Activated T-cell treated with anti-CD3 and anti-CD28 coated beads, Interleukin-2, amount 50 U/mL, for 4 hours (primary cell): ENCODE results near the gene NXPH4. TPM values are rescaled to one million over a fixed set of nuclear protein-coding genes. Genes with fewer than 3 reads are reported as not detected.

ENCODE experiments used
- ATAC-seq, 2 donors: fragments of 200-7000 bp; cut with Tn5 transposase; one replicate each; pipeline ENCODE4 v1.10.0; 2021
- DNase-seq: peaks from one replicate; pipeline ENCODE4 v3.0.0-alpha.2; 2020
- H3K27me3 Mint-ChIP-seq: one replicate; pipeline ENCODE4 v1.8.0; 2021; ENCODE audit warnings: low read depth, mixed read lengths
- H3K36me3 Mint-ChIP-seq: one replicate; pipeline ENCODE4 v1.8.0; 2022; ENCODE audit warnings: mixed read lengths; ENCODE audit not compliant: insufficient read depth
- H3K4me1 Mint-ChIP-seq: one replicate; pipeline ENCODE4 v1.8.0; 2021; ENCODE audit warnings: low read depth, mixed read lengths
- H3K4me3 Mint-ChIP-seq: one replicate; pipeline ENCODE4 v1.8.0; 2021; ENCODE audit warnings: mild to moderate bottlenecking, moderate library complexity, mixed read lengths
- H3K9me3 Mint-ChIP-seq: one replicate; pipeline ENCODE4 v1.8.0; 2021; ENCODE audit warnings: mixed read lengths
- total RNA-seq, 3 donors: library from RNA; stranded (reverse); gene quantifications; one replicate each; pipeline ENCODE4 v1.2.1, GENCODE V29; 2021

The NXPH4 gene
- total RNA-seq, 3 donors from 2014 or later: 0.20 to 0.24 TPM; not detected in 1

DNA sequence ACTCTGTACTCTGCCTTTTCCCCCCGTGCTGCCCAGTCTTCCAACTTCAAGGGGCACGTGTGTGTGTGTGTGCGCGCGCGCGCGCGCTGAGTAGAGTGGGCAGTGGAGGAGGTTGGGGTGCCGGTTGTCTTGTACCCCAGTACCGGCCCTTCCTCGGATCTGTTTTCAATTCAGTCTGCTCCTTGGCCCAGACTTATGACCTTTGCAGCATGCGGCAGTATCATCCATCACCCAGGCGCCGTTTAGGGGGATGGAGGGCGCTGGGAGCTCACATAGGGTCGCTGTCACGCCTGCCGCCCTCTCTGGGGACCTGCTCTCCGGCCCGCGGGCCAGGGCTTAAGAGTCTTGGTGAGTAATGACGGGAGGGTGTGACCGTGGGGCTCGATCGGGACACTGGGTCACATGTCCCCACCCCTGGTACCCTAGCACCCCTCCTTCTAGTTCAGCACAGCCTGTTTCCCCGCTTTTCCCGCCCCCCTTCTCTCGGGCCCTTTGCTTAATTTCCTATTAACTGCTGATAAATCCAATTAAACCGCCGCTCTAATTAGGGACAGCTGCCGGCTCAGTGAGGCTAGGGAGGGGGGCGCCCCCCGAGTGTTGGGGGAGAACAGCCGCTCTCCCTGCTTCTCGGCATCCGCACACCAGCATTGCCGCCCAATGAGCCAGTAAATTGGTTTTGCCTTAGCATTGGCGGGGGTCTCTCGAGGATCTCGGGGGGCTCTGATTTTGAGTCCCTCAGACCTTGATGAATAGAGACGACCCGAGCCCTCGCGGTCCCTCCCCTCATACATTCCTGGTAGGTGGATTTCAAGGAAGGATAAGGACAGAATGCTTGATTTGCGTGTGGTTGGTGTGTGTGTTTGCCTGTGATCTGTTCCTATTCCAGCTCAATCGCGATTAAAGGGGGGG, 25.1 kb downstream of the NXPH4 start:
- H3K36me3 Mint-ChIP-seq: peaks cover 3% of the 10 kb centered on the region
- H3K27me3 Mint-ChIP-seq: peaks cover 49% of the 10 kb centered on the region
- ATAC-seq (no peak), DNase-seq (no peak)
- peak overlapping the region; percentile 50 for H3K4me3 Mint-ChIP-seq
- H3K4me1 Mint-ChIP-seq: peaks cover 59% of the 10 kb centered on the region
- H3K9me3 Mint-ChIP-seq: no peaks in the 10 kb centered on the region

DNA sequence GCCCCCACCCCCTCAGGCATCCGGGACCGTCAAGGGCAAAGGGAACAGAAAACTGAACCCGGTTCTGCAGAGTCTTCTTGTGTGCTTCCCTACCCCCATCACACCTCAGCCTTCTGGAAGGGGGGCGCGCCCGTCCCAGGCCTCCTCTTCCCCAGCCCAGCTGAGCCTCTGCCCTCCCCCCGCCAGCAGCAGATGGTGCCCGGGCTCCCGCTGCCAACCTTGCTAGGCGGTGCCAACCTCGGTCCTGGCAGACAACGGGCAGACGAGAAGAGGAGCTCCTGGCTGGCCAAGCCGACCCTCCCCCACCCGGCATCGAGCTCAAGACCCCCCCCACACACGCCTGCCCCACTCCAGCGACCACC, 25.7 kb downstream of the NXPH4 start:
- Mint-ChIP-seq H3K4me1 (peaks cover 52% of the 10 kb centered on the region), H3K9me3 (no peaks in the 10 kb centered on the region), H3K27me3 (peaks cover 44% of the 10 kb centered on the region), H3K36me3 (peaks cover 5% of the 10 kb centered on the region), H3K4me3 (peak overlapping the region; percentile 50)
- DNase-seq (no peak), ATAC-seq (no peak)

DNA sequence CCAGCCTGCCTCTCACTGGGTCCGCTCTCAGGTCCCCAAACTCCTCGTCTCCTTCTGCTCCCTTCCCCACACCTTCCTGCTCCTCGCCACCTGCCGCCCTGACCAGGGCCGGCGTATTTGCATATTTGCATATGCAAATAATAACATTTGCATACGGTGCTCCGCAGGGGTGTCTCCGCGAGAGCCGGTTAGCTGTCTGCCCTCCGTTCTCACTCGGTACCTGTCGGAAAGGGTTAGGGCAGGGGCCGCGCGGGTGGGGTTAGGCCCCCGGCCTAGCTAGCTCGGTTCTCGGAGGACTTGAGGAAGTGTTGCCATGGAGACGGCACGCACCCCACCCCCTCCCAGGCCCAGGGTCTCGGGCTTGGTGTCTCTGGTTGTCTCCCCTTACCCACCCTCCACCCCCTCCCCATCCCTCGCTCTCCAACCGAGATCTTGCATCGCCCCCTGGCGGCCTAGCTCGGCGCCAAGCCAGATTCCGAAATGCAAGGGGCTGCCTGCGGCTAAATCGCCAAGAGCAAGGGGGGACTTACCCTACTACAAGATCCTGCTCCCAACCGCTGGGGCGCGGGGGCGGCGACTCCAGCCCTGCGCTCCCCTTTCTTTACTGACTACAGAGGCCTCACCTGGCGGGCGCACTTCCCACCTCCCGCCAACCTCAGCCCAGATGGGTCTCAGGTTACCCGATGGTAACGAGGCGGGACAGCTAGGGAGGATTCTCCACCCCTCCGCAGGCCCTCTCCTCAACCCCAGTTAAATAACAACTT, 26.3 kb downstream of the NXPH4 start:
- peak overlapping the region; percentile 61 for H3K4me3 Mint-ChIP-seq
- H3K4me1 Mint-ChIP-seq: peaks cover 49% of the 10 kb centered on the region
- DNase-seq: peak; percentile 71
- no peak for ATAC-seq
- H3K27me3 Mint-ChIP-seq: peaks cover 40% of the 10 kb centered on the region
- H3K36me3 Mint-ChIP-seq: peaks cover 5% of the 10 kb centered on the region
- no peaks in the 10 kb centered on the region for H3K9me3 Mint-ChIP-seq

DNA sequence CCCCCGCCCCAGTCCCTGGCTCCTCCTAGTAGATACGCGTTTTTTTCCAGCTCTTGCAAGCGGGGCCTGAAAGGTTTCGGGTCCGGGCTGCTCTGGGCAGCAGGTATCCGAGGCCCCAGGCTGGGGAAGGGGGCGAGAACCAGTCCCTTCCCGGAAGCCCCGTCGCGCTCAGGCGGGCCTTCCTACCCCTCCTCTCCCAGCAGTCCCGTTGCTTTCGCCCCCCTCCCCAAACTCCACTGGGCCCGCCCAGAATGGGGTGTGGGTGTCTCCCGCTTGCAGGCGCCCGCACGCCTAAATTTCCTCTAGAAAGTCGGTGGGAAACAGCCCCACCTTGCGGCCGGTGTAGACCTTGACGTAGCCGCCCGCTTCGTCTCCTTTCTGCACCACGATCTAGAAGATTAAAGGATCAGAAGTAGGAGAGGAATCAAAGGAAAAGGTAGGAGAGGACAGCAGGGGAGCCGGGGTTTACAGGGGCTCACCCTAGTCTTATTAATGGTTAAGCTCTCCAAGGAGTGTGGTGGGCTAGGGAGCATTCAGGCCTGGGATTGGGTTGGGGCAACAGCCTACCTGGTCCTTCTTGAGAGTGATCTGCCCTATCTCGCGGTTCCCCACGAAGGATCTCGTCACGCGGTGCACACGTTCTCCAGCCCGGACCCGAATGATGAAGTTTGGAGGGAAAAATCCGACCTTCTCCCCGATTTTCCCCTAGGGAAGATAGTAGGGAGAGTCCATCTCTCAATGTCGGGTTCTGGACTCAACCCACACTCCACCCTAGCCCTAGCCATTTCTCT, 27.1 kb downstream of the NXPH4 start:
- DNase-seq (peak; percentile 77), ATAC-seq (peak; percentile 16 to 29)
- Mint-ChIP-seq H3K36me3 (peaks cover 5% of the 10 kb centered on the region), H3K9me3 (no peaks in the 10 kb centered on the region), H3K4me1 (peaks cover 47% of the 10 kb centered on the region), H3K27me3 (peaks cover 38% of the 10 kb centered on the region), H3K4me3 (peak overlapping the region; percentile 62)

DNA sequence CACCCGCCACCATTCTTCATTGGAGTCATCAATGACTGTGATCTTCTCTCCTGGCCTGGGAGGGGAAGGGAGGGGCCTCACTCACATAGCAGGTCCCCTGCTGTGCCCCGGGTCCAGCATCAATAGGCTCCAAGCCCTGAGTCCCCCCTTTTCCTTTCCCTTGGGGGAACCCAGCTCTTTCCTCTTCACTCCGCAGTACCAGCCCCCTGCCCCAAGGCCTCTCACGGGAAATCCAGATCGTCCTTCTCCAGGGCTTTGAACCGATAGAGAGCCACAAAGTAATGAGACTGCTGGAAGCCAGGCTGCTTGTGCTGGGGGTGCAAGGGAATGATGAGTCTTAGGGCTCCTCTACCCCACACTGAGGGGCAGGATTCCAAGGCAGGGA, 27.7 kb downstream of the NXPH4 start:
- ATAC-seq: no peak

DNA sequence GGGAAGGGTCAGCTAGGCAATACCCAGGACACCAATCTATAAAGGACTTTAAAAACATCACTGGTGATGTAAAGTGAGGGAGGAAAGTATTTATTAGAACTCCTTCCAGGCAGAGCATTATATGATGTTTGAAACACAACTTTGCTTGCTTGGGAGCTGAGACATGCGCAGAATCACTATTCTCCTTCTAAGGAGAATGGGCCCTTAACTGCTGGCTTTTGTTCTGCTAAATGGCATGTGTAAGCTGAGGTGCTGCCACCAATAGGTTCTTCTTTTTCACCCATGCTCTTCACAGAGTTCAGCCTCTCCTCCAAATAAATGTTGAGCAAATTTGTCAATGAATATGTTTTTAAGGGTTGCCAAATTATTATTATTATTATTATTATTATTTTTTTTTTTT, 30.4 kb downstream of the NXPH4 start:
- H3K27me3 Mint-ChIP-seq: peaks cover 18% of the 10 kb centered on the region
- ATAC-seq: no peak
- H3K4me3 Mint-ChIP-seq: no peak overlapping the region
- H3K36me3 Mint-ChIP-seq: peaks cover 5% of the 10 kb centered on the region
- no peaks in the 10 kb centered on the region for H3K9me3 Mint-ChIP-seq
- no peak for DNase-seq
- peaks cover 18% of the 10 kb centered on the region for H3K4me1 Mint-ChIP-seq

More for the DNA sequence above, 27.7 kb downstream of the NXPH4 start:
- no peak for DNase-seq
- Mint-ChIP-seq H3K4me1 (peaks cover 42% of the 10 kb centered on the region), H3K27me3 (peaks cover 35% of the 10 kb centered on the region), H3K36me3 (peaks cover 5% of the 10 kb centered on the region), H3K4me3 (no peak overlapping the region), H3K9me3 (no peaks in the 10 kb centered on the region)

DNA sequence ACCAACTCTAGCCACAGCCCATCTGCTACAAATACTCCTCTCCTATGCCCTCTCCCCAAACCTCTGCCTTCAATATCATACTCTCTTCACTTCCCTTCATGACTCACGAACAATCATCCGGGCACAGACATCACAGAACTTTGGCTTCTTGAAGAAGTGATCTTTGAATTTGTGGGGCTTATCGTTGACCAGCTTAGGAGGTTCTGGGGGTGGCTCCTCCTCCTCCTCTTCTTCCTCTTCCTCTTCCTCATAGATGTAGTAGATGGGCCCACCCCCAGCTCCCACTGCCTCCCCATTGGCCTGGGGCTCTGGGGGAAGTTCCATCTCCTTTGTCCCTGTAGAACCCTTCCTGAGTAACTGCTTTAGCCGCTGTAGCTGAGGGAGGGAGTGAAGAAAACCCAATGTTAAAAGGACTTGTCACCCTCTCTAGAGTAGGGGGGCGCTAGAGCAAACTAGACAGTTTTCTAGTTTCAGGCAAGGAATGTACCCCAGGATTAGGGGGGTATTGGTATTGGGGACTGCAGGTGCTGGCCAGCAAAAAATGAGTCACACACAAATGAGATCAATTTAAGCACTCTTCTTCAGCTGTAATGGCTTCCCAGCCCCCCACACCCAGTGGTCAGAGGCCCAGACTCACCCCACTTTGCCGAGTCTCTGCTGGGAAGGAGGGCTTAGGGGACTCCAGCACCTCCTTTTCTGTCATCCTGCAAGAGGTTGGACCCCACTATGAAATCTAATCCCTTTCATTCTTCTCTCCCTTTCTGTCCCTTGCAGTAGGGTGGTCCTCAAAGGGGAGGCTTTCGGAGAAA, 32.5 kb downstream of the NXPH4 start:
- ATAC-seq (no peak), DNase-seq (no peak)
- no peaks in the 10 kb centered on the region for H3K9me3 Mint-ChIP-seq
- peaks cover 2% of the 10 kb centered on the region for H3K4me1 Mint-ChIP-seq
- H3K4me3 Mint-ChIP-seq: no peak overlapping the region
- peaks cover 3% of the 10 kb centered on the region for H3K27me3 Mint-ChIP-seq
- H3K36me3 Mint-ChIP-seq: peaks cover 8% of the 10 kb centered on the region

DNA sequence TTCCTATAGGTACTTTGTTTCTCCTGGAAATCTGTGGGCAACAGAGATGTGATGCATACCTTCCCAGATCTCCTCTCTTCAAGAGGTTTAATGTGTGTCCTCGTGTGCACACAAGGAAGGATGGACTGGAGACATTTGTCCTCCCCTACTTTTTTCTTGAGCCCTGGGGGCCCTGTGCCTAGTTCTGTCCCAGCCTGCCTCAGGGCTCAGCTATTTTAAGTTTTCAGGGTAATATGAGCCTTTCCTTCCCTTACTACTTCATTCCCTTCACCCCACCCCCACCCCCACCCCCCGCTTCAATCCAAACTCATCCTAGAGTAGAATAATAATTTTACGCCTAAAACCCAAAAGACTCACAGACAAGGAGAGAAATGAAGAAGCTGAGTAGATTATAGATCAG, 33.9 kb downstream of the NXPH4 start:
- H3K4me1 Mint-ChIP-seq: no peaks in the 10 kb centered on the region
- no peaks in the 10 kb centered on the region for H3K9me3 Mint-ChIP-seq
- no peaks in the 10 kb centered on the region for H3K27me3 Mint-ChIP-seq
- DNase-seq: no peak
- H3K4me3 Mint-ChIP-seq: no peak overlapping the region
- peaks cover 12% of the 10 kb centered on the region for H3K36me3 Mint-ChIP-seq
- ATAC-seq: no peak

DNA sequence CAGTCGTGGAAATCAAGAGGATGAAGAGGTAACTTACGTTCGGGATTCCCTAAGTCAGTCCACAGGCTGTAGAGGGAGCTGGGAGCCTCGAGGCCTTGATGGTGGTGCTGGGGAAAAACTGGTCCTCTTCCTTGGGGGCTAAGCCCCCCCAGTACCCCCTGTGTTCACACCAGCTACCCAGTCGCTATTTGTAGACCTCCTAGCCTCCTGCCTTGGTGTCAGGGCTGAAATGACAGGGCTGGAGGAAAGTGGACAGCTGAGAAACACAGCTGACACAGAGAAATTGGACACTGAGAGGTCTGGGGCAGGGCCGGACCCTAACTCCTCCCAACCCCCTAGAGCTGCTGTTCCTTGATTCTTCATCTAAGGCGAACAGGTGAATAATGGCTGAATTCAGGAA, 34.4 kb downstream of the NXPH4 start, which contains the start of gene STAC3:
Gene STAC3 (minus strand): TSS at position 232 of the 400 bp plus-strand sequence. CDS start 1,551 bp downstream, outside the sequence.
- ATAC-seq (no peak), DNase-seq (no peak)
- H3K9me3 Mint-ChIP-seq: no peaks in the 10 kb centered on the region
- H3K4me3 Mint-ChIP-seq: no peak within 1 kb of the TSS
- no peaks in the 10 kb centered on the region for H3K4me1 Mint-ChIP-seq
- H3K36me3 Mint-ChIP-seq: peaks cover 13% of the 10 kb centered on the region
- H3K27me3 Mint-ChIP-seq: no peaks in the 10 kb centered on the region

DNA sequence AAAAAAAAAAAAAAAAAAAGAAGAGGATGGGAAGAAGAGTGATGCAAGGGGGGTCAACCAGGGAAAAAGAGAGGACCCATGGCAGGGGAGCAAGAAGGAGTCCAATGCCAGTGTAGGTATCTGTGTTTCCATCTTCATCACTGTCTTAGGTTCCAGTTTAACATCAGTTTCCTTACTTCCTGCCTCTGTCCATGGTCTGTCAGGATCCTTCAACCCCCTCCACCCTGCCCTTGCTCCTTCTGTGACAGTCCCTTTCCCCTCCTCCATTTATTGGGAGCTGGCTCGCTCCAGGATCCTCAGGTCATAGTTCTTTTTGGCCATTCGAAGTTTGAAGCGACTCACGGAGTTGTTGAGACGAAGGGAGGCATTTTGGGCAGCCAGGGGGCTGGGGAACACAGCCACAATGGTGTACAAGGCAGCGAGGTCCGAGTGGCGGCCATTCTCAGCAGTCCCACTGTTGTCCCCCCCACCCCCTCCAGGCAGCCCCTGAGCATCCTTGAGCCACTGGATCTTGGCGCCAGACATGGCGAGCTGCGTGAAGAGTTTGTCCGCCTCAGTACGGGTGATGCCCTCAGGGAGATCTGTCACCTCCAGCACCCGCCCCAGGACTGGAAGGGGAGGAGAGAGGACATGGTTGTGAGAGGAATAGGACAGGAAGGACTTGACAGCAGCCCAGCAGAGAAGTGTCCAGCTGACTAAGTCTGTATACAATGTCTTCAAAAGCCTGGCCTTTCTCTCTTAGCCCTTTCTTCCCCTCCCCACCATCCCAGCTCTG, 38.1 kb downstream of the NXPH4 start:
- H3K9me3 Mint-ChIP-seq: no peaks in the 10 kb centered on the region
- peaks cover 27% of the 10 kb centered on the region for H3K36me3 Mint-ChIP-seq
- H3K27me3 Mint-ChIP-seq: no peaks in the 10 kb centered on the region
- ATAC-seq (no peak), DNase-seq (no peak)
- H3K4me3 Mint-ChIP-seq: no peak overlapping the region
- no peaks in the 10 kb centered on the region for H3K4me1 Mint-ChIP-seq

DNA sequence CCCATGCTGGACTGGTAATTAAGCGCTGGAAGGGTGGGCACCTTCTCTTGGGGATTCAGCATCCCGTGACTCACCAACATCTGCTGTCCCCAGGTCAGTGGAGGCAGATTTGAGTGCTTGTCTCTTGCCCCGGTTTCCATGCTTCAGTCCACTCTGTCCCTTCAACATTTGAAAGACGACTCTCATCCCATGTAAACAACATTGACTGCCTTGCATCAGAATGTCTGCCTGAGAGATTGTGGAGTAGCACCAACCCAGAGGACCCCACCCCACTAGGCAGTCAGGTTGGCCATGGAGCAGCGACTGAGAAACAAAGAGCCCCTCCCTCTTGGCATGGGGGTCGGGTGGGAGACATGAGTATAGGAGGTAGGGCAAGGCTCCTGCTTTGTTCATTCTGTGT, 39.3 kb downstream of the NXPH4 start:
- DNase-seq (no peak), ATAC-seq (no peak)
- peaks cover 34% of the 10 kb centered on the region for H3K36me3 Mint-ChIP-seq
- no peak overlapping the region for H3K4me3 Mint-ChIP-seq
- no peaks in the 10 kb centered on the region for H3K4me1 Mint-ChIP-seq
- H3K27me3 Mint-ChIP-seq: no peaks in the 10 kb centered on the region
- no peaks in the 10 kb centered on the region for H3K9me3 Mint-ChIP-seq

DNA sequence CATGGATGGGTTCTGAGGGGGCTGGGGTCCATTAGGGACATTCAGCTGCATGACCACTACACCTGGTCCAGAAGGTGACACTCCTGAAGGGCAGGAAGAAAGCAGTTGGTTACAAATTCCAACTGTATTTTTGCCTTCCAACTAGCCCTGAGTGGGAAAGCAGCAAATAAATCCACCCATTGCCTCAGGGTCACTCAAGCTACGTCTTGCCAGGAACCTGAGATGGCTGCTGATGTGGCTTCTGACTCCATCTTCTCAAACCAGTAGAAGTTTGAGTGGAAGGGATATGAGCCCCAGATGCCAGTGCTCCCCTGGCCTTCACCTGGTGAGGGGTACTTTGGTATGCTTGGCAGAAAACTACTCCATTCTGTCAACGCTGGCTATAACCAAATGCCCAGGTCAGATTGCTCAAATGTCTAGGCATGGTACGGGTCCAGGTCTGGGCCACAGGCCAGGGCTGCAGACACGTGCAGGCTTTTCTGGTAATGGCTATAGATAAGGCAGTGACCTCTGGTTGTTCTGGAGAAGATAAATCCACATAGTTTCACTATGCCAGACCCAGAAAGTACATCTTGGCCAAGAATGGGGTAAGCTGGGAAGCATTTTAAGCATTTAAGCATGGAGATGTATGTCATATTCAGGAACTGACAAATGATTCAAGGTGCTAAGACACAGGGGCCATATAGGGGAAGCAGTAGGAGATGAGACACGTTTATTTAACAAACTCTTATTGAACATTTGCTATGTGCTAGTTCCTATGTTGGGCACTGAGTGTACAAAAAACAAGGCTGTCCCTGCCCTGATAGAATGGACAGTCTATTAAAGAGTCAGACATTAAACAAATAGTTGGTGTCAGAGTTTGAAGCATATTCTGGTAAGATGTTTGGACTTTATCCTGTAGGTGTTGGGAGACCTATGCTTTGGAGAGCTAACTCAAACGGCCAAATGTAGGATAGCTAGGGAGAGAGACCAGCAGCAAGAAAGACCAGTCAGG, 42.7 kb downstream of the NXPH4 start:
- ATAC-seq (no peak), DNase-seq (no peak)
- H3K4me1 Mint-ChIP-seq: no peaks in the 10 kb centered on the region
- peaks cover 46% of the 10 kb centered on the region for H3K36me3 Mint-ChIP-seq
- H3K27me3 Mint-ChIP-seq: no peaks in the 10 kb centered on the region
- no peak overlapping the region for H3K4me3 Mint-ChIP-seq
- no peaks in the 10 kb centered on the region for H3K9me3 Mint-ChIP-seq
